GM23248 (cell line): Measurements from ENCODE around the gene MDH1B. TPM values are rescaled to one million over a fixed set of nuclear protein-coding genes. Genes with fewer than 3 reads are reported as not detected.

ENCODE experiments used
- DNase-seq: peaks from one replicate; pipeline ENCODE4 v3.0.0-alpha.2; 2015
- H2AFZ ChIP-seq: fragments of 200-600 bp; sonication (generic); 2 replicates; pipeline ENCODE4 v1.6.1; 2016; ENCODE audit warnings: antibody characterized with exemption
- H3F3A ChIP-seq: fragments of 200-600 bp; sonication (generic); 2 replicates; pipeline ENCODE4 v1.6.1; 2016; ENCODE audit warnings: mild to moderate bottlenecking, antibody characterized with exemption, mixed run types; ENCODE audit not compliant: insufficient read depth
- H3K27ac ChIP-seq: fragments of 200-600 bp; sonication (generic); 2 replicates; pipeline ENCODE4 v1.5.1; 2016; ENCODE audit warnings: mild to moderate bottlenecking
- H3K27me3 ChIP-seq: fragments of 200-600 bp; sonication (generic); replicated peaks from 2 replicates; pipeline ENCODE4 v1.6.1; 2016; ENCODE audit warnings: mild to moderate bottlenecking; ENCODE audit not compliant: insufficient read depth
- H3K36me3 ChIP-seq: fragments of 200-600 bp; sonication (generic); 2 replicates; pipeline ENCODE4 v1.6.1; 2016; ENCODE audit warnings: low read depth, mild to moderate bottlenecking
- H3K4me1 ChIP-seq: fragments of 200-600 bp; sonication (generic); 2 replicates; pipeline ENCODE4 v1.6.1; 2016; ENCODE audit warnings: mild to moderate bottlenecking; ENCODE audit not compliant: insufficient read depth
- H3K4me2 ChIP-seq: fragments of 200-600 bp; sonication (generic); one replicate; pipeline ENCODE4 v1.6.1; 2016; ENCODE audit warnings: mild to moderate bottlenecking; ENCODE audit not compliant: unreplicated experiment
- H3K4me3 ChIP-seq: fragments of 200-600 bp; sonication (generic); 2 replicates; pipeline ENCODE4 v1.5.1; 2016; ENCODE audit warnings: mild to moderate bottlenecking
- H3K79me2 ChIP-seq: fragments of 200-600 bp; sonication (generic); 2 replicates; pipeline ENCODE4 v1.6.1; 2016; ENCODE audit warnings: mild to moderate bottlenecking; ENCODE audit not compliant: insufficient read depth
- H3K9ac ChIP-seq: fragments of 200-600 bp; sonication (generic); 2 replicates; pipeline ENCODE4 v1.6.1; 2016; ENCODE audit warnings: mild to moderate bottlenecking
- H3K9me2 ChIP-seq: fragments of 200-600 bp; sonication (generic); 2 replicates; pipeline ENCODE4 v1.6.1; 2016; ENCODE audit warnings: mixed run types, mild to moderate bottlenecking, moderate library complexity; ENCODE audit not compliant: insufficient read depth
- H3K9me3 ChIP-seq: fragments of 200-600 bp; sonication (generic); one replicate; pipeline ENCODE4 v1.6.1; 2017; ENCODE audit warnings: low read depth
- H4K20me1 ChIP-seq: fragments of 200-600 bp; sonication (generic); 2 replicates; pipeline ENCODE4 v1.6.0; 2016; ENCODE audit not compliant: insufficient read depth
- EZH2 ChIP-seq: fragments of 200-600 bp; sonication (generic); IDR thresholded peaks from 2 replicates; pipeline ENCODE4 v1.6.1; 2018; ENCODE audit warnings: antibody characterized with exemption, mild to moderate bottlenecking; ENCODE audit not compliant: insufficient read depth, poor library complexity, severe bottlenecking
- EZH2phosphoT487 ChIP-seq: fragments of 200-600 bp; sonication (generic); IDR thresholded peaks from 2 replicates; pipeline ENCODE4 v1.6.1; 2018; ENCODE audit warnings: antibody characterized with exemption, moderate library complexity, mild to moderate bottlenecking, low read depth; ENCODE audit not compliant: insufficient read depth
- WGBS, 2 experiments: methylation state at CpG; one replicate each; pipeline ENCODE4 v1.1.6; 2015 to 2017; ENCODE audit warnings: low lambda C conversion rate in 2 of 2, low coverage in 1 of 2; ENCODE audit errors: missing lambda C conversion rate in 2 of 2; 5-methylcytosine and 5-hydroxymethylcytosine counted together
- in situ Hi-C: fragments of 300-500 bp; cut with MboI; formaldehyde crosslinking; loops from 2 replicates; pipeline ENCODE4 v1.15.0; 2020
- polyA plus RNA-seq: library from polyadenylated mRNA; unstranded; fragments of >200 nt; fragmentation: Nextera tagmentation; extraction: Ambion mirVana; gene quantifications from 2 replicates; pipeline ENCODE4 v1.2.1, GENCODE V29; 2016
- total RNA-seq: library from RNA; depleted of rRNA; stranded (reverse); fragments of >200 nt; shearing (Covaris generic); gene quantifications from 2 replicates; pipeline ENCODE4 v1.2.3, GENCODE V29; 2014

The MDH1B gene
- total and polyA plus RNA-seq, 2 experiments from 2014 or later, result 0.54 to 0.80 TPM

GRCh38 chr2:206792645-206793044 lies 27.5 kb upstream of the MDH1B start:
- Histone ChIP-seq H3K9ac (no peak overlapping the region), H3K4me1 (peaks cover 14% of the 10 kb centered on the region), H3K4me2 (no peak overlapping the region), H3K36me3 (peaks cover 33% of the 10 kb centered on the region), H3F3A (no peaks in the 10 kb centered on the region), H4K20me1 (no peaks in the 10 kb centered on the region), H3K4me3 (no peak overlapping the region), H2AFZ (no peak overlapping the region), H3K27me3 (no peaks in the 10 kb centered on the region), H3K27ac (no peak overlapping the region), H3K79me2 (no peaks in the 10 kb centered on the region), H3K9me3 (no peaks in the 10 kb centered on the region), H3K9me2 (no peaks in the 10 kb centered on the region)
- no peak for DNase-seq
- in situ Hi-C loops, result no loop called here
- WGBS, 2 experiments, result 88 to 92% methylated on average over 5 of the region's 5 CpGs
- TF ChIP-seq EZH2phosphoT487, result no peak
- TF ChIP-seq EZH2, result no peak

- H3K4me1 ChIP-seq, result peaks cover 14% of the 10 kb centered on the region
- no peak overlapping the region for H3K4me2 ChIP-seq
- no peak overlapping the region for H3K4me3 ChIP-seq
- H3K27me3 ChIP-seq, result no peaks in the 10 kb centered on the region
- H4K20me1 ChIP-seq, result no peaks in the 10 kb centered on the region
- 0 out of 2 replicates have a peak, but pooled peaks cover 8% of the 10 kb centered on the region for H3K79me2 ChIP-seq
- peak; percentile 43 for DNase-seq
- no peaks in the 10 kb centered on the region for H3K9me3 ChIP-seq
- no peak for TF ChIP-seq EZH2phosphoT487
- H3K27ac ChIP-seq, result peak overlapping the region; percentile 48
- 46 to 52% methylated on average over 3 of the region's 3 CpGs for WGBS, 2 experiments
- H3K36me3 ChIP-seq, result peaks cover 45% of the 10 kb centered on the region
- in situ Hi-C loops, result no loop called here
- peak overlapping the region; percentile 20; the same call in 1 of the 2 replicates for H3K9ac ChIP-seq
- no peaks in the 10 kb centered on the region for H3K9me2 ChIP-seq
- H3F3A ChIP-seq, result no peaks in the 10 kb centered on the region
- H2AFZ ChIP-seq, result no peak overlapping the region
These were observed 25.3 kb upstream of the MDH1B start for GRCh38 chr2:206790311-206790935.

- Histone ChIP-seq H4K20me1 (peaks cover 13% of the 10 kb centered on the region; the same call in 1 of the 2 replicates), H3K4me3 (no peak overlapping the region), H3K4me2 (no peak overlapping the region), H3K9ac (no peak overlapping the region), H3F3A (peaks cover 13% of the 10 kb centered on the region; the same call in 1 of the 2 replicates), H3K79me2 (peaks cover 57% of the 10 kb centered on the region), H3K27me3 (no peaks in the 10 kb centered on the region), H3K4me1 (no peaks in the 10 kb centered on the region), H3K9me3 (no peaks in the 10 kb centered on the region), H2AFZ (no peak overlapping the region), H3K27ac (no peak overlapping the region), H3K9me2 (no peaks in the 10 kb centered on the region), H3K36me3 (peaks cover 59% of the 10 kb centered on the region)
- in situ Hi-C loops, result no loop called here
- TF ChIP-seq EZH2 (no peak), EZH2phosphoT487 (no peak)
- WGBS, 2 experiments, result 96 to 97% methylated on average over 7 of the region's 7 CpGs
- DNase-seq, result no peak
These were observed 19.6 kb upstream of the MDH1B start for GRCh38 chr2:206784559-206785353.

GRCh38 chr2:206783718-206784117 lies 18.6 kb upstream of the MDH1B start:
- H3K9me3 ChIP-seq, result no peaks in the 10 kb centered on the region
- no peaks in the 10 kb centered on the region for H3K9me2 ChIP-seq
- WGBS, 2 experiments, result 92 to 98% methylated on average over 2 of the region's 2 CpGs
- no peaks in the 10 kb centered on the region for H3K4me1 ChIP-seq
- TF ChIP-seq EZH2, result no peak
- TF ChIP-seq EZH2phosphoT487, result no peak
- H3K9ac ChIP-seq, result no peak overlapping the region
- peaks cover 13% of the 10 kb centered on the region; the same call in 1 of the 2 replicates for H4K20me1 ChIP-seq
- no peaks in the 10 kb centered on the region for H3K27me3 ChIP-seq
- no peak overlapping the region for H3K27ac ChIP-seq
- peak; percentile 50 for DNase-seq
- H2AFZ ChIP-seq, result no peak overlapping the region
- peaks cover 58% of the 10 kb centered on the region for H3K36me3 ChIP-seq
- H3K4me3 ChIP-seq, result no peak overlapping the region
- peaks cover 67% of the 10 kb centered on the region for H3K79me2 ChIP-seq
- H3K4me2 ChIP-seq, result no peak overlapping the region
- H3F3A ChIP-seq, result peaks cover 19% of the 10 kb centered on the region; the same call in 1 of the 2 replicates
- in situ Hi-C loops, result no loop called here
